GM13976 (cell line): ENCODE measurements around the gene DLX2.

Experiments used
- DNase-seq: peaks from one replicate; pipeline ENCODE4 v3.0.0; 2012; ENCODE audit warnings: low spot score
- in situ Hi-C: fragments of 300-500 bp; cut with MboI; formaldehyde crosslinking; loops from one replicate; pipeline ENCODE4 v1.12.0; 2022; ENCODE audit warnings: low sequenced_read_pairs, mixed read lengths, inconsistent platforms; ENCODE audit not compliant: unreplicated experiment
- TF ChIP-seq, protein P1 (sequence below): IDR thresholded peaks from 2 replicates; pipeline ENCODE4 v1.5.1; 2012; ENCODE audit warnings: borderline replicate concordance, mild to moderate bottlenecking; ENCODE audit not compliant: insufficient read depth; ENCODE audit errors: extremely low read depth, missing control alignments, control extremely low read depth

DLX2 gene

DNA sequence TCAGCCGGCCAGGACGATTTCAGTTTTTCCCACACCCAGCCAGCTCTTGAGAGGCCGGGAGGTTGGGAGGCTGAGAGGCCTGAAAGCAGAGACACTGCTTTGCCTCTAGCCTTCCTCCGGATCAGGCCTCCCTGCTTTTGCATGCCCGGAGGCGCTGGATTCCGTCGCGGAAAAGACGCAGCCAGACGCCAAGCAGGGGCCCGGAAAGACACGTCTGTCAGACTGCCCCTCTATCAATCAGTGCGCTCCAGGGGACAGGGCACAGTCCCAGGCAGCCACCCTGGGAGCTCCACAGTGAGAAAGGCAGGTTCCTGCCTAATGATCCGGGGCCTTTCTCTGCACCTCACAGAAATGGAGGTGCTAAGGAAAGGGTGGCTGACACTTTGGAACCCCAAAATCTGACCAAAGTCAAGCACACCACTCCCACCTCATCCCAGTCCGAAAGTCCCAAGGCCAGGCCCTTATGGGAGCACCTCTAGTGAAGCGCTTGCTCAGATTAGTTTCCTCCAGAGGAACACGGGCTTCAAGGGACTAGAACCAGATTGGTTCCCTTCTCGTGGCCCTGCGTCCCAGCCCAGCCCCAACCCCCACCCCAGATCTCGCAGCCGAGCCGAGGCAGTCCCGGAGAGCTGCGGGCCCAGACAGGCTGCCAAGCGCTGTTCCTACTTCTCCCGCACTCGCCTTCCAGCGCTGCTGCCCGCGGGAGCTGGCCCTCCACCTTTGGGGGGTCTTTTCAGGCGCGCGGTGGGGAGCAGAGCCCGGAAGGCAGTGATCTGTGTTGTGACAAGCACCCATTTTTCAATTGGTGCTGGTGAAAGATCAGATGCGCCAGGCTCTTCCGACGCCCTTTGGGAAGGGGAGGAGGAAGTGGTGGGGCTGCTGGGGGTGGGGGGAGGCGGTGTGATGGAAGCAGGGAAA, 12.4 kb downstream of the DLX2 start:
- in situ Hi-C loops = loop anchor here (25.0 kb wide), 2 partner anchors 1278 to 1378 kb away; partner anchors contain the start of genes GAD1 and SP5
- TF ChIP-seq, protein P1, sequence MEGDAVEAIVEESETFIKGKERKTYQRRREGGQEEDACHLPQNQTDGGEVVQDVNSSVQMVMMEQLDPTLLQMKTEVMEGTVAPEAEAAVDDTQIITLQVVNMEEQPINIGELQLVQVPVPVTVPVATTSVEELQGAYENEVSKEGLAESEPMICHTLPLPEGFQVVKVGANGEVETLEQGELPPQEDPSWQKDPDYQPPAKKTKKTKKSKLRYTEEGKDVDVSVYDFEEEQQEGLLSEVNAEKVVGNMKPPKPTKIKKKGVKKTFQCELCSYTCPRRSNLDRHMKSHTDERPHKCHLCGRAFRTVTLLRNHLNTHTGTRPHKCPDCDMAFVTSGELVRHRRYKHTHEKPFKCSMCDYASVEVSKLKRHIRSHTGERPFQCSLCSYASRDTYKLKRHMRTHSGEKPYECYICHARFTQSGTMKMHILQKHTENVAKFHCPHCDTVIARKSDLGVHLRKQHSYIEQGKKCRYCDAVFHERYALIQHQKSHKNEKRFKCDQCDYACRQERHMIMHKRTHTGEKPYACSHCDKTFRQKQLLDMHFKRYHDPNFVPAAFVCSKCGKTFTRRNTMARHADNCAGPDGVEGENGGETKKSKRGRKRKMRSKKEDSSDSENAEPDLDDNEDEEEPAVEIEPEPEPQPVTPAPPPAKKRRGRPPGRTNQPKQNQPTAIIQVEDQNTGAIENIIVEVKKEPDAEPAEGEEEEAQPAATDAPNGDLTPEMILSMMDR = no peak
- DNase-seq = peak; percentile 28

GRCh38 chr2:172089633-172090032, 13.1 kb downstream of the DLX2 start:
- in situ Hi-C loops = loop anchor here (25.0 kb wide), 2 partner anchors 1277 to 1377 kb away; partner anchors contain the start of genes GAD1 and SP5
- no peak for DNase-seq
- TF ChIP-seq, protein P1 = no peak

DNA sequence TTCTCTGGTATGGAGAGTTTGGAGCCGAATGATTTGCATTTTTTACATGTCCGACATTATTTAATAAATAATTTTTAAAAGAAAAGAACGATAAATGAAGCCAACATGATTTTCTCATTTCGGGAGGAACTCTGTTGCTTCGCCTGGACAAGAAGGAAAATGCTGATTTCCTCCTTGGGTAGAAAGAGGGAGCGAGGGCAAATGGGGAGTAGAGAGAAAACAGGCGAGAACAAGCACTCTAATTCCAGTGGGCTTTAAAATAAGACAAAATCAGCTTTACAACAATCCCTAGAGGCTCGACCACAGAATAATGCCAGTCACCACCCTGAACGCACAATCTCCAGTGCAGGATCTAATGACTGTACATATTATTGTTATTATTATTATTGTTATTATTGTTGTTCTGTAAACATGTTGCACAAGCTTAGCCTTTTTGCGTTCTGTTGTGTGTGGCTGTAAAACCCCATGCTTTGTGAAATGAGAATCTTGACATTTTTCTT, 13.6 kb downstream of the DLX2 start:
- no peak for DNase-seq
- in situ Hi-C loops = loop anchor here (25.0 kb wide), 2 partner anchors 1277 to 1377 kb away; partner anchors contain the start of genes GAD1 and SP5
- TF ChIP-seq, protein P1 = no peak

GRCh38 chr2:172088245-172089004, 14.3 kb downstream of the DLX2 start:
- in situ Hi-C loops = loop anchor here (25.0 kb wide), 2 partner anchors 1276 to 1376 kb away; partner anchors contain the start of genes GAD1 and SP5
- peak; percentile 34 for DNase-seq

GRCh38 chr2:172087780-172088244, 14.9 kb downstream of the DLX2 start:
- TF ChIP-seq, protein P1 = no peak
- in situ Hi-C loops = loop anchor here (25.0 kb wide), 2 partner anchors 1276 to 1376 kb away; partner anchors contain the start of genes GAD1 and SP5
- peak; percentile 34 for DNase-seq

More at GRCh38 chr2:172088245-172089004, 14.3 kb downstream of the DLX2 start:
- TF ChIP-seq, protein P1 = no peak
